Fibroblast of lung (primary cell): ENCODE results near the gene CCL11. TPM values are rescaled to one million over a fixed set of nuclear protein-coding genes. Genes with fewer than 3 reads are reported as not detected.

Experiments
- DNase-seq, 2 donors: peaks; one replicate each; pipeline versions ENCODE4 v3.0.0 to v3.0.0-alpha.2; 2010; ENCODE audit warnings: low read depth in 2 of 2
- H2AFZ ChIP-seq: 2 replicates; pipeline ENCODE4 v1.5.1; 2012; ENCODE audit warnings: low read length, control low read depth, inconsistent platforms
- H3K27ac ChIP-seq: 2 replicates; pipeline ENCODE4 v1.5.1; 2011; ENCODE audit warnings: low read length, control low read depth; ENCODE audit not compliant: insufficient read depth
- H3K27me3 ChIP-seq: 2 replicates; pipeline ENCODE4 v1.5.1; 2011; ENCODE audit warnings: mild to moderate bottlenecking, low read length; ENCODE audit not compliant: control insufficient read depth, insufficient read depth
- H3K36me3 ChIP-seq: 2 replicates; pipeline ENCODE4 v1.5.1; 2011; ENCODE audit warnings: low read length; ENCODE audit not compliant: control insufficient read depth, insufficient read depth
- H3K4me1 ChIP-seq: 2 replicates; pipeline ENCODE4 v1.5.1; 2011; ENCODE audit warnings: low read length; ENCODE audit not compliant: control insufficient read depth, insufficient read depth; ENCODE audit errors: extremely low read depth
- H3K4me2 ChIP-seq: 2 replicates; pipeline ENCODE4 v1.5.1; 2011; ENCODE audit warnings: low read length, control low read depth; ENCODE audit not compliant: insufficient read depth; ENCODE audit errors: extremely low read depth
- H3K4me3 ChIP-seq, 4 experiments: fragments of 200-600 bp in 1 of 4; sonication (generic) in 1 of 4; replicated peaks in 1 of 4; 2 replicates each; pipeline ENCODE4 v1.5.1; 2011 to 2016; ENCODE audit warnings: low read length in 4 of 4, low read depth in 3 of 4, mild to moderate bottlenecking in 3 of 4, control low read depth in 2 of 4, inconsistent platforms in 1 of 4, mixed read lengths in 1 of 4; ENCODE audit not compliant: insufficient read depth in 1 of 4; ENCODE audit errors: control extremely low read depth in 1 of 4
- H3K79me2 ChIP-seq: 2 replicates; pipeline ENCODE4 v1.5.1; 2012; ENCODE audit warnings: mild to moderate bottlenecking, low read length, inconsistent platforms; ENCODE audit not compliant: control insufficient read depth, insufficient read depth
- H3K9ac ChIP-seq: 2 replicates; pipeline ENCODE4 v1.5.1; 2011; ENCODE audit warnings: mild to moderate bottlenecking, low read length, control low read depth; ENCODE audit not compliant: insufficient read depth
- H3K9me3 ChIP-seq: 2 replicates; pipeline ENCODE4 v1.5.1; 2012; ENCODE audit warnings: low read depth, low read length; ENCODE audit not compliant: control insufficient read depth, insufficient read depth
- H4K20me1 ChIP-seq: 2 replicates; pipeline ENCODE4 v1.5.1; 2011; ENCODE audit warnings: low read length; ENCODE audit not compliant: control insufficient read depth, insufficient read depth; ENCODE audit errors: extremely low read depth
- CTCF ChIP-seq, 2 donors: IDR thresholded peaks in 1 of 2; conservative IDR thresholded peaks in 1 of 2; 1 replicate in 1 of 2; 2 replicates in 1 of 2; pipeline ENCODE4 v1.5.1; 2011 to 2012; ENCODE audit warnings: low read length in 2 of 2, control low read depth in 1 of 2, inconsistent platforms in 1 of 2, low read depth in 1 of 2, mild to moderate bottlenecking in 1 of 2
- EZH2 ChIP-seq: IDR thresholded peaks from 2 replicates; pipeline ENCODE4 v1.5.1; 2012; ENCODE audit warnings: low read length, control low read depth, mild to moderate bottlenecking; ENCODE audit errors: missing control alignments
- polyA plus RNA-seq, 2 donors: library from polyadenylated mRNA; depleted of rRNA in 1 of 2; stranded (reverse) in 1 of 2; unstranded in 1 of 2; fragments of >200 nt; gene quantifications; 2 replicates each; pipeline ENCODE4 v1.2.1, GENCODE V29; 2011 to 2012; ENCODE audit warnings: missing spikeins in 1 of 2
- total RNA-seq: library from RNA; depleted of rRNA; stranded (reverse); fragments of >200 nt; gene quantifications from 2 replicates; pipeline ENCODE4 v1.2.1, GENCODE V29; 2014

The CCL11 gene
- total and polyA plus RNA-seq, 2 donors (not counting 1 experiment from before 2014, with no cell fraction given) = 0.91 TPM; not detected in 1

GRCh38 chr17:34301986-34302385 is 16.4 kb downstream of the CCL11 start:
- H4K20me1 ChIP-seq = no peaks in the 10 kb centered on the region
- no peaks in the 10 kb centered on the region for H3K27me3 ChIP-seq
- H3K36me3 ChIP-seq = no peaks in the 10 kb centered on the region
- H3K27ac ChIP-seq = no peak overlapping the region
- H3K9ac ChIP-seq = no peak overlapping the region
- no peak overlapping the region for H3K4me2 ChIP-seq
- no peak for DNase-seq
- no peaks in the 10 kb centered on the region for H3K9me3 ChIP-seq
- no peak overlapping the region for H3K4me3 ChIP-seq
- H3K4me1 ChIP-seq = peaks cover 13% of the 10 kb centered on the region
- no peaks in the 10 kb centered on the region for H3K79me2 ChIP-seq
- TF ChIP-seq CTCF (conservative IDR thresholded peaks at IDR 0.05 in 1 of 2, IDR thresholded peaks at IDR 0.05 in 1 of 2; ENCODE audit: low read depth in 1 of 2, low read length in 2 of 2) (no peak), EZH2 (no peak)
- no peak overlapping the region for H2AFZ ChIP-seq

GRCh38 chr17:34302636-34303035 is 17.1 kb downstream of the CCL11 start:
- Histone ChIP-seq H3K27ac (no peak overlapping the region), H3K79me2 (no peaks in the 10 kb centered on the region), H4K20me1 (no peaks in the 10 kb centered on the region), H3K9me3 (no peaks in the 10 kb centered on the region), H3K4me2 (no peak overlapping the region), H3K27me3 (no peaks in the 10 kb centered on the region), H2AFZ (no peak overlapping the region), H3K36me3 (no peaks in the 10 kb centered on the region), H3K4me1 (peaks cover 16% of the 10 kb centered on the region), H3K4me3 (no peak overlapping the region), H3K9ac (no peak overlapping the region)
- TF ChIP-seq EZH2 = no peak
- TF ChIP-seq CTCF (conservative IDR thresholded peaks at IDR 0.05 in 1 of 2, IDR thresholded peaks at IDR 0.05 in 1 of 2; ENCODE audit: low read depth in 1 of 2, low read length in 2 of 2) = no peak
- DNase-seq = no peak

- no peak overlapping the region for H3K4me3 ChIP-seq
- no peaks in the 10 kb centered on the region for H3K79me2 ChIP-seq
- TF ChIP-seq CTCF (conservative IDR thresholded peaks at IDR 0.05 in 1 of 2, IDR thresholded peaks at IDR 0.05 in 1 of 2; ENCODE audit: low read depth in 1 of 2, low read length in 2 of 2) (no peak), EZH2 (no peak)
- DNase-seq = no peak
- H3K27me3 ChIP-seq = no peaks in the 10 kb centered on the region
- H3K9me3 ChIP-seq = no peaks in the 10 kb centered on the region
- no peak overlapping the region for H3K27ac ChIP-seq
- H4K20me1 ChIP-seq = no peaks in the 10 kb centered on the region
- H3K4me2 ChIP-seq = no peak overlapping the region
- H3K9ac ChIP-seq = no peak overlapping the region
- no peaks in the 10 kb centered on the region for H3K36me3 ChIP-seq
- H3K4me1 ChIP-seq = peaks cover 17% of the 10 kb centered on the region
- no peak overlapping the region for H2AFZ ChIP-seq
These were observed 18.1 kb downstream of the CCL11 start for GRCh38 chr17:34303606-34304005.
